Trophoblast cell (in vitro differentiated cells and primary cell): ENCODE results near the gene FUBP3.

Source experiments
- DNase-seq, 2 donors: peaks; one replicate each; pipeline ENCODE4 v3.0.0-alpha.2; 2016
- H2AFZ ChIP-seq: 2 replicates; pipeline ENCODE4 v1.6.1; 2013; ENCODE audit warnings: low read length, moderate library complexity, mild to moderate bottlenecking; ENCODE audit not compliant: insufficient read depth, poor library complexity
- H2AK5ac ChIP-seq: 2 replicates; pipeline ENCODE4 v1.6.1; 2013; ENCODE audit warnings: mild to moderate bottlenecking, low read length
- H2BK120ac ChIP-seq: 2 replicates; pipeline ENCODE4 v1.6.1; 2013; ENCODE audit warnings: low read length, mild to moderate bottlenecking, moderate library complexity; ENCODE audit not compliant: insufficient read depth, poor library complexity
- H2BK12ac ChIP-seq: 2 replicates; pipeline ENCODE4 v1.6.1; 2013; ENCODE audit warnings: mild to moderate bottlenecking, low read length, moderate library complexity
- H2BK5ac ChIP-seq: 2 replicates; pipeline ENCODE4 v1.6.1; 2013; ENCODE audit warnings: low read length, low read depth, moderate library complexity, mild to moderate bottlenecking; ENCODE audit not compliant: poor library complexity
- H3K14ac ChIP-seq: 2 replicates; pipeline ENCODE4 v1.6.1; 2013; ENCODE audit warnings: mild to moderate bottlenecking, low read length
- H3K18ac ChIP-seq: 2 replicates; pipeline ENCODE4 v1.6.1; 2013; ENCODE audit warnings: mild to moderate bottlenecking, low read length
- H3K23ac ChIP-seq: 2 replicates; pipeline ENCODE4 v1.6.1; 2013; ENCODE audit warnings: low read length
- H3K27ac ChIP-seq: 2 replicates; pipeline ENCODE4 v1.5.1; 2013; ENCODE audit warnings: low read depth, mild to moderate bottlenecking, inconsistent platforms, low read length, moderate library complexity
- H3K27me3 ChIP-seq: 2 replicates; pipeline ENCODE4 v1.6.1; 2013; ENCODE audit warnings: inconsistent platforms, mild to moderate bottlenecking, low read length, moderate library complexity; ENCODE audit not compliant: insufficient read depth
- H3K36me3 ChIP-seq, 2 experiments: 1 replicate in 1 of 2; 2 replicates in 1 of 2; pipeline ENCODE4 v1.6.1; 2013; ENCODE audit warnings: low read length in 2 of 2, mild to moderate bottlenecking in 2 of 2, moderate library complexity in 1 of 2; ENCODE audit not compliant: insufficient read depth in 2 of 2, control insufficient read depth in 1 of 2
- H3K4ac ChIP-seq: 2 replicates; pipeline ENCODE4 v1.6.1; 2013; ENCODE audit warnings: low read depth, mild to moderate bottlenecking, low read length, moderate library complexity
- H3K4me1 ChIP-seq, 2 experiments: 1 replicate in 1 of 2; 2 replicates in 1 of 2; pipeline ENCODE4 v1.6.1; 2013; ENCODE audit warnings: low read length in 2 of 2, mild to moderate bottlenecking in 2 of 2, moderate library complexity in 1 of 2; ENCODE audit not compliant: insufficient read depth in 2 of 2, control insufficient read depth in 1 of 2
- H3K4me2 ChIP-seq: 2 replicates; pipeline ENCODE4 v1.6.1; 2013; ENCODE audit warnings: inconsistent platforms, mild to moderate bottlenecking, low read length, moderate library complexity
- H3K4me3 ChIP-seq: 2 replicates; pipeline ENCODE4 v1.5.1; 2013; ENCODE audit warnings: mild to moderate bottlenecking, low read depth, low read length, inconsistent platforms
- H3K79me1 ChIP-seq: one replicate; pipeline ENCODE4 v1.6.1; 2013; ENCODE audit warnings: low read length
- H3K79me2 ChIP-seq: 2 replicates; pipeline ENCODE4 v1.6.1; 2013; ENCODE audit warnings: low read length, mild to moderate bottlenecking; ENCODE audit not compliant: control insufficient read depth, insufficient read depth, poor library complexity
- H3K9ac ChIP-seq: 2 replicates; pipeline ENCODE4 v1.6.1; 2013; ENCODE audit warnings: mild to moderate bottlenecking, low read length
- H3K9me3 ChIP-seq: 2 replicates; pipeline ENCODE4 v1.6.1; 2013; ENCODE audit warnings: low read depth, mild to moderate bottlenecking, control low read depth, inconsistent platforms, low read length; ENCODE audit not compliant: insufficient read depth
- H4K12ac ChIP-seq: 2 replicates; pipeline ENCODE4 v1.6.1; 2013; ENCODE audit warnings: low read depth, mild to moderate bottlenecking, low read length, moderate library complexity
- H4K8ac ChIP-seq: 2 replicates; pipeline ENCODE4 v1.6.1; 2013; ENCODE audit warnings: low read depth, mild to moderate bottlenecking, low read length, moderate library complexity
- H4K91ac ChIP-seq: one replicate; pipeline ENCODE4 v1.6.1; 2013; ENCODE audit warnings: low read depth, mild to moderate bottlenecking, low read length, moderate library complexity
- WGBS: extraction: QIAGEN DNeasy Blood & Tissue Kit; methylation state at CpG from one replicate; pipeline ENCODE4 v1.1.7; 2013; ENCODE audit warnings: missing lambda C conversion rate; ENCODE audit not compliant: insufficient read length, insufficient coverage; ENCODE audit errors: extremely low coverage; 5-methylcytosine and 5-hydroxymethylcytosine counted together

Gene FUBP3

DNA sequence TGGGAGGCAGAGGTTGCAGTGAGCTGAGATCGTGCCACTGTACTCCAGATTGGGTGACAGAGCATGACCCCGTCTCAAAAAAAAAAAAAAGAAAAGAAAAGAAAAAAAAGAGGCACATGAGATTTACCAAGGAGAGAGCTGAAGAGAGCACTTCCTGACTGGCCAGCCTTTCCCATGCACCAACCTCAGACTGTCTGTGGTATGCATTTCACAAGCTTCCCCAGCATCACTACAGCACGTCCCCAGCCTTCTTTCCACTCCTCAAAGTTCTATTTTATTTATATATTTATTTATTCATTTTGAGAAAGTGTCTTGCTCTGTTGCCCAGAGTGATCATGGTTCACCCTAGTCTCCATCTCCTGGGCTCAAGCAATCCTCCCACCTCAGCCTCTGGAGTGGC, 13.6 kb upstream of the FUBP3 start:
- Histone ChIP-seq H3K14ac (no peak overlapping the region), H3K23ac (no peak overlapping the region), H3K79me1 (no peaks in the 10 kb centered on the region), H2BK12ac (no peak overlapping the region), H3K4me2 (no peak overlapping the region), H3K4me3 (no peak overlapping the region), H3K4ac (no peak overlapping the region), H3K9ac (no peak overlapping the region), H4K91ac (no peak overlapping the region), H2BK5ac (no peak overlapping the region), H3K4me1 (no peaks in the 10 kb centered on the region), H2AK5ac (no peak overlapping the region), H2AFZ (no peak overlapping the region), H3K27ac (no peak overlapping the region), H4K8ac (no peak overlapping the region), H3K79me2 (no peaks in the 10 kb centered on the region), H3K36me3 (no peaks in the 10 kb centered on the region), H3K18ac (no peak overlapping the region), H4K12ac (no peak overlapping the region), H3K9me3 (no peaks in the 10 kb centered on the region), H3K27me3 (no peaks in the 10 kb centered on the region), H2BK120ac (no peak overlapping the region)
- DNase-seq = no peak
- WGBS = no CpG with 5 or more reads among the region's 3 CpGs

- no peak overlapping the region for H4K8ac ChIP-seq
Observed at GRCh38 chr9:130570208-130570607, 9.2 kb upstream of the FUBP3 start.

DNA sequence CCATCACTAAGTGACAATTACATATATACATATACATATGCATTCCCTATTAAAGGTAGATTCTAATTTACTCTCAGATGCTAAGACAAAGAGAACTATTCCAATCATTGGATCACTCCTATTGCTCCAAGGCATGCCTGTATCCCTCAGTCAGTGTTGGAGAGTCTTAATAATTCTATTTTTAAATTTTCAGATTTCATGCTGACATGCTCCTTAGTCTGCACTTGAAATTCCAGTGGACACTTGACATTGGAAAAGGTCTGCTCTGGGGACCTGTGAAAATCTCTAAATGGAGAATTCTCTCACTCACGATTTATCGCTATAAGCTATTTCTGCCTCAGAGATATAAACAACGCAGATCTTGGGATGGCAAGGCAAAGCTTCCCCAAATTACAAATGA, 3.9 kb upstream of the FUBP3 start:
- no peak overlapping the region for H2AK5ac ChIP-seq

More at GRCh38 chr9:130570208-130570607, 9.2 kb upstream of the FUBP3 start:
- no peaks in the 10 kb centered on the region for H3K4me1 ChIP-seq
- H3K79me1 ChIP-seq = no peaks in the 10 kb centered on the region
- no peak overlapping the region for H2AK5ac ChIP-seq
- H4K91ac ChIP-seq = no peak overlapping the region
- H2BK120ac ChIP-seq = no peak overlapping the region
- DNase-seq = no peak
- no peak overlapping the region for H3K9ac ChIP-seq
- no peak overlapping the region for H2BK5ac ChIP-seq
- WGBS = no CpG with 5 or more reads among the region's 10 CpGs
- H3K4me3 ChIP-seq = no peak overlapping the region
- no peak overlapping the region for H3K14ac ChIP-seq
- no peak overlapping the region for H2BK12ac ChIP-seq
- H3K9me3 ChIP-seq = no peaks in the 10 kb centered on the region
- H3K27me3 ChIP-seq = no peaks in the 10 kb centered on the region
- H3K27ac ChIP-seq = no peak overlapping the region
- no peak overlapping the region for H3K18ac ChIP-seq
- no peaks in the 10 kb centered on the region for H3K79me2 ChIP-seq
- H2AFZ ChIP-seq = no peak overlapping the region
- H3K4me2 ChIP-seq = no peak overlapping the region
- no peak overlapping the region for H3K4ac ChIP-seq
- H4K12ac ChIP-seq = no peak overlapping the region
- H3K36me3 ChIP-seq = no peaks in the 10 kb centered on the region
- H3K23ac ChIP-seq = no peak overlapping the region

GRCh38 chr9:130576176-130576575, 3.2 kb upstream of the FUBP3 start:
- H4K91ac ChIP-seq = no peak overlapping the region
- WGBS = no CpG with 5 or more reads among the region's 4 CpGs

More for the DNA sequence above, 3.9 kb upstream of the FUBP3 start:
- Histone ChIP-seq H2BK120ac (no peak overlapping the region), H4K8ac (no peak overlapping the region), H3K79me2 (peaks cover 11% of the 10 kb centered on the region), H3K4me2 (no peak overlapping the region), H3K79me1 (peaks cover 10% of the 10 kb centered on the region), H3K18ac (no peak overlapping the region), H3K14ac (no peak overlapping the region), H3K27ac (no peak overlapping the region), H3K4me1 (peaks cover 8% of the 10 kb centered on the region in 2 experiments), H3K27me3 (no peaks in the 10 kb centered on the region), H4K12ac (no peak overlapping the region), H2BK5ac (no peak overlapping the region), H3K36me3 (no peaks in the 10 kb centered on the region), H2BK12ac (no peak overlapping the region), H3K9me3 (no peaks in the 10 kb centered on the region), H3K23ac (no peak overlapping the region), H4K91ac (no peak overlapping the region), H3K9ac (no peak overlapping the region), H3K4ac (no peak overlapping the region), H2AFZ (no peak overlapping the region), H3K4me3 (no peak overlapping the region)
- WGBS = no CpG with 5 or more reads among the region's 3 CpGs
- no peak for DNase-seq

More at GRCh38 chr9:130576176-130576575, 3.2 kb upstream of the FUBP3 start:
- H2BK12ac ChIP-seq = no peak overlapping the region
- no peak overlapping the region for H3K4me3 ChIP-seq
- no peak overlapping the region for H4K8ac ChIP-seq
- H2AFZ ChIP-seq = no peak overlapping the region
- no peak overlapping the region for H2BK5ac ChIP-seq
- no peak overlapping the region for H4K12ac ChIP-seq
- DNase-seq = no peak
- no peak overlapping the region for H3K4ac ChIP-seq
- H3K27ac ChIP-seq = no peak overlapping the region
- peaks cover 11% of the 10 kb centered on the region for H3K79me2 ChIP-seq
- H3K18ac ChIP-seq = no peak overlapping the region
- H2BK120ac ChIP-seq = no peak overlapping the region
- peaks cover 10% of the 10 kb centered on the region for H3K79me1 ChIP-seq
- no peak overlapping the region for H2AK5ac ChIP-seq
- no peak overlapping the region for H3K14ac ChIP-seq
- H3K9me3 ChIP-seq = no peaks in the 10 kb centered on the region
- H3K23ac ChIP-seq = no peak overlapping the region
- H3K9ac ChIP-seq = no peak overlapping the region
- no peak overlapping the region for H3K4me2 ChIP-seq
- H3K27me3 ChIP-seq = no peaks in the 10 kb centered on the region
- H3K4me1 ChIP-seq = peaks cover 8% of the 10 kb centered on the region in 2 experiments
- H3K36me3 ChIP-seq = peaks cover 0 to 5% of the 10 kb centered on the region in 2 experiments
